Liver (tissue), 9 donors: Measurements from ENCODE around the gene NUDT1. TPM values are rescaled to one million over a fixed set of nuclear protein-coding genes. Genes with fewer than 3 reads are reported as not detected.

Experiments
- DNase-seq: peaks from one replicate; pipeline ENCODE4 v3.0.0-alpha.2; 2017; ENCODE audit warnings: low spot score
- H3K27ac ChIP-seq, 2 donors: one replicate each; pipeline ENCODE4 v1.7.0; 2013; ENCODE audit warnings: inconsistent platforms in 2 of 2, low read length in 2 of 2, control low read depth in 1 of 2, low read depth in 1 of 2, mild to moderate bottlenecking in 1 of 2
- H3K27me3 ChIP-seq, 4 donors: one replicate each; pipeline versions ENCODE4 v1.6.1 to v1.7.0; 2013; ENCODE audit warnings: low read length in 3 of 4, inconsistent platforms in 1 of 4, mild to moderate bottlenecking in 1 of 4, moderate library complexity in 1 of 4; ENCODE audit not compliant: control insufficient read depth in 4 of 4, insufficient read depth in 4 of 4
- H3K36me3 ChIP-seq, 4 donors: one replicate each; pipeline versions ENCODE4 v1.6.1 to v1.7.0; 2013; ENCODE audit warnings: low read length in 3 of 4, mild to moderate bottlenecking in 3 of 4, low read depth in 1 of 4, moderate library complexity in 1 of 4; ENCODE audit not compliant: control insufficient read depth in 4 of 4, insufficient read depth in 3 of 4
- H3K4me1 ChIP-seq, 4 donors: one replicate each; pipeline versions ENCODE4 v1.6.1 to v1.7.0; 2013; ENCODE audit warnings: low read length in 3 of 4, mild to moderate bottlenecking in 3 of 4, moderate library complexity in 1 of 4; ENCODE audit not compliant: control insufficient read depth in 4 of 4, insufficient read depth in 4 of 4
- H3K4me3 ChIP-seq, 3 donors: one replicate each; pipeline versions ENCODE4 v1.6.1 to v1.7.0; 2013; ENCODE audit warnings: low read length in 3 of 3, control low read depth in 1 of 3, low read depth in 1 of 3, mild to moderate bottlenecking in 1 of 3
- H3K9ac ChIP-seq, 2 donors: one replicate each; pipeline ENCODE4 v1.7.0; 2013; ENCODE audit warnings: low read length in 2 of 2, mild to moderate bottlenecking in 2 of 2, moderate library complexity in 2 of 2, control low read depth in 1 of 2, low read depth in 1 of 2
- H3K9me3 ChIP-seq, 4 donors: one replicate each; pipeline versions ENCODE4 v1.6.1 to v1.7.0; 2013; ENCODE audit warnings: low read length in 3 of 4; ENCODE audit not compliant: control insufficient read depth in 4 of 4
- ATF3 ChIP-seq: IDR thresholded peaks from 2 replicates; pipeline ENCODE4 v1.6.1; 2016; ENCODE audit warnings: antibody characterized with exemption
- CTCF ChIP-seq: fragments of 150-350 bp; IDR thresholded peaks from 2 replicates; pipeline ENCODE4 v1.5.1; 2017; ENCODE audit warnings: improper control_type of control experiment, low read depth, low read length; ENCODE audit not compliant: missing input control
- EGR1 ChIP-seq, 2 donors: IDR thresholded peaks; 2 replicates each; pipeline ENCODE4 v1.6.1; 2016 to 2018; ENCODE audit warnings: antibody characterized with exemption in 2 of 2, low read depth in 2 of 2
- FOXA1 ChIP-seq: IDR thresholded peaks from 2 replicates; pipeline ENCODE4 v1.6.1; 2016; ENCODE audit warnings: antibody characterized with exemption
- FOXA2 ChIP-seq: IDR thresholded peaks from 2 replicates; pipeline ENCODE4 v1.6.1; 2016; ENCODE audit warnings: antibody characterized with exemption
- GABPA ChIP-seq, 2 donors: IDR thresholded peaks in 1 of 2; conservative IDR thresholded peaks in 1 of 2; 2 replicates each; pipeline ENCODE4 v1.6.1; 2016; ENCODE audit warnings: antibody characterized with exemption in 2 of 2, mild to moderate bottlenecking in 1 of 2, moderate library complexity in 1 of 2
- HNF4A ChIP-seq, 2 donors: conservative IDR thresholded peaks; 2 replicates each; pipeline ENCODE4 v1.6.1; 2016; ENCODE audit warnings: antibody characterized with exemption in 2 of 2, mild to moderate bottlenecking in 2 of 2
- HNF4G ChIP-seq: IDR thresholded peaks from 2 replicates; pipeline ENCODE4 v1.6.1; 2016; ENCODE audit warnings: antibody characterized with exemption
- JUND ChIP-seq, 2 donors: IDR thresholded peaks; 2 replicates each; pipeline ENCODE4 v1.6.1; 2016; ENCODE audit warnings: antibody characterized with exemption in 2 of 2
- MAX ChIP-seq: IDR thresholded peaks from 2 replicates; pipeline ENCODE4 v1.6.1; 2016; ENCODE audit warnings: antibody characterized with exemption
- NR2F2 ChIP-seq: IDR thresholded peaks from 2 replicates; pipeline ENCODE4 v1.6.1; 2016; ENCODE audit warnings: antibody characterized with exemption
- RAD21 ChIP-seq, 2 donors: IDR thresholded peaks; 2 replicates each; pipeline ENCODE4 v1.6.1; 2016; ENCODE audit warnings: antibody characterized with exemption in 2 of 2, mild to moderate bottlenecking in 2 of 2
- REST ChIP-seq: IDR thresholded peaks from 2 replicates; pipeline ENCODE4 v1.6.1; 2016; ENCODE audit warnings: antibody characterized with exemption, mild to moderate bottlenecking
- RXRA ChIP-seq, 2 donors: IDR thresholded peaks; 2 replicates each; pipeline ENCODE4 v1.6.1; 2017 to 2018; ENCODE audit warnings: antibody characterized with exemption in 2 of 2, mild to moderate bottlenecking in 1 of 2
- SP1 ChIP-seq: IDR thresholded peaks from 2 replicates; pipeline ENCODE4 v1.6.1; 2018; ENCODE audit warnings: antibody characterized with exemption, mild to moderate bottlenecking
- TAF1 ChIP-seq: conservative IDR thresholded peaks from 2 replicates; pipeline ENCODE4 v1.6.1; 2016; ENCODE audit warnings: antibody characterized with exemption, mild to moderate bottlenecking
- YY1 ChIP-seq: IDR thresholded peaks from 2 replicates; pipeline ENCODE4 v1.6.1; 2016; ENCODE audit warnings: antibody characterized with exemption, mild to moderate bottlenecking
- ZBTB33 ChIP-seq: IDR thresholded peaks from 2 replicates; pipeline ENCODE4 v1.6.1; 2016; ENCODE audit warnings: antibody characterized with exemption
- WGBS: extraction: QIAGEN DNeasy Blood & Tissue Kit; methylation state at CpG from one replicate; pipeline ENCODE4 v1.1.7; 2013; 5-methylcytosine and 5-hydroxymethylcytosine counted together
- polyA plus RNA-seq, 2 donors: library from polyadenylated mRNA; stranded (reverse) in 1 of 2; unstranded in 1 of 2; fragments of 200-250 nt in 1 of 2; fragments of >200 nt in 1 of 2; fragmentation: Nextera tagmentation in 1 of 2; extraction: Ambion mirVana in 1 of 2; gene quantifications; one replicate each; pipeline versions ENCODE4 v1.2.1 to v1.2.3, GENCODE V29; 2013 to 2015
- total RNA-seq, 2 donors: library from RNA; depleted of rRNA; stranded (reverse); fragments of >200 nt; gene quantifications; one replicate each; pipeline ENCODE4 v1.2.3, GENCODE V29; 2014
- donor health status: healthy.
- donor health status: healthy.
- donor health status: healthy.
- donor health status: healthy.
- donor health status: healthy.

The NUDT1 gene
- total and polyA plus RNA-seq, 4 donors: 1.0 to 22.3 (median 3.1) TPM

GRCh38 chr7:2229467-2229866 is 12.6 kb upstream of the NUDT1 start:
- Histone ChIP-seq H3K36me3 (peaks cover 2 to 30% (median 9%) of the 10 kb centered on the region in 4 donors), H3K4me1 (peaks cover 0 to 17% (median 16%) of the 10 kb centered on the region in 4 donors), H3K9ac (no peak overlapping the region), H3K9me3 (no peaks in the 10 kb centered on the region), H3K27ac (no peak overlapping the region), H3K27me3 (no peaks in the 10 kb centered on the region), H3K4me3 (no peak overlapping the region)
- WGBS: 96% methylated on average over 7 of the region's 7 CpGs
- DNase-seq: no peak
- TF ChIP-seq FOXA2 (no peak), EGR1 (IDR thresholded peaks at IDR 0.05; ENCODE audit: low read depth in 2 of 2) (no peak), HNF4G (no peak), SP1 (no peak), REST (no peak), ATF3 (no peak), TAF1 (no peak), CTCF (no peak), RAD21 (IDR thresholded peaks at IDR 0.05) (no peak), FOXA1 (no peak), HNF4A (conservative IDR thresholded peaks at IDR 0.05) (no peak), RXRA (IDR thresholded peaks at IDR 0.05) (no peak), YY1 (no peak), JUND (IDR thresholded peaks at IDR 0.05) (no peak), MAX (no peak), GABPA (IDR thresholded peaks at IDR 0.05 in 1 of 2, conservative IDR thresholded peaks at IDR 0.05 in 1 of 2) (no peak), ZBTB33 (no peak), NR2F2 (no peak)
